Stimulated activated memory B cell treated with anti-CD40 and anti-IgM and Interleukin-4, amounts not matched to agents 10 μg/mL and 1 μg/mL and 100 μg/mL, for 72 hours (primary cell): ENCODE measurements around the gene HOXD12.

Experiments used
- ATAC-seq: fragments of 150-1000 bp; cut with Tn5 transposase; 2 replicates; pipeline ENCODE4 v1.10.0; 2021
- H3K27ac Mint-ChIP-seq: one replicate; pipeline ENCODE4 v1.8.0; 2022; ENCODE audit warnings: mild to moderate bottlenecking, mixed read lengths
- H3K27me3 Mint-ChIP-seq: one replicate; pipeline ENCODE4 v1.8.0; 2022; ENCODE audit warnings: mixed read lengths
- H3K36me3 Mint-ChIP-seq: one replicate; pipeline ENCODE4 v1.8.0; 2022; ENCODE audit warnings: mixed read lengths
- H3K4me1 Mint-ChIP-seq: one replicate; pipeline ENCODE4 v1.8.0; 2022; ENCODE audit warnings: mixed read lengths
- H3K4me3 Mint-ChIP-seq: one replicate; pipeline ENCODE4 v1.8.0; 2022; ENCODE audit warnings: mild to moderate bottlenecking, moderate library complexity, mixed read lengths
- H3K9me3 Mint-ChIP-seq: one replicate; pipeline ENCODE4 v1.8.0; 2022; ENCODE audit warnings: mixed read lengths

Gene HOXD12

GRCh38 chr2:176096243-176096985, 3.2 kb upstream of the HOXD12 start:
- Mint-ChIP-seq H3K4me3 (peak overlapping the region; percentile 73), H3K36me3 (no peaks in the 10 kb centered on the region), H3K9me3 (no peaks in the 10 kb centered on the region), H3K27me3 (peaks cover 87% of the 10 kb centered on the region), H3K27ac (no peak overlapping the region), H3K4me1 (peaks cover 22% of the 10 kb centered on the region)
- no peak for ATAC-seq

- Mint-ChIP-seq H3K4me1 (peaks cover 17% of the 10 kb centered on the region), H3K36me3 (no peaks in the 10 kb centered on the region), H3K27me3 (peaks cover 87% of the 10 kb centered on the region), H3K27ac (no peak overlapping the region), H3K4me3 (peak overlapping the region; percentile 73), H3K9me3 (no peaks in the 10 kb centered on the region)
- peak; percentile 61 for ATAC-seq
These were observed 2.4 kb upstream of the HOXD12 start for GRCh38 chr2:176096986-176097819.

- Mint-ChIP-seq H3K4me1 (peaks cover 17% of the 10 kb centered on the region), H3K27me3 (peaks cover 92% of the 10 kb centered on the region), H3K36me3 (no peaks in the 10 kb centered on the region), H3K4me3 (peak overlapping the region; percentile 73), H3K9me3 (no peaks in the 10 kb centered on the region), H3K27ac (no peak overlapping the region)
- ATAC-seq: no peak
These were observed 1.7 kb upstream of the HOXD12 start for GRCh38 chr2:176097820-176098365.

GRCh38 chr2:176098366-176099158, 1.0 kb upstream of the HOXD12 start:
- Mint-ChIP-seq H3K36me3 (no peaks in the 10 kb centered on the region), H3K27me3 (peaks cover 92% of the 10 kb centered on the region), H3K4me3 (no peak overlapping the region), H3K4me1 (peaks cover 17% of the 10 kb centered on the region), H3K27ac (no peak overlapping the region), H3K9me3 (no peaks in the 10 kb centered on the region)
- ATAC-seq: no peak

GRCh38 chr2:176099159-176099727, 352 bp upstream of the HOXD12 start:
- no peak for ATAC-seq
- H3K4me3 Mint-ChIP-seq: no peak overlapping the region
- no peak overlapping the region for H3K27ac Mint-ChIP-seq
- peaks cover 92% of the 10 kb centered on the region for H3K27me3 Mint-ChIP-seq
- H3K4me1 Mint-ChIP-seq: peaks cover 17% of the 10 kb centered on the region
- H3K9me3 Mint-ChIP-seq: no peaks in the 10 kb centered on the region
- H3K36me3 Mint-ChIP-seq: no peaks in the 10 kb centered on the region

- Mint-ChIP-seq H3K9me3 (no peaks in the 10 kb centered on the region), H3K4me3 (no peak overlapping the region)
These were observed 1.0 kb downstream of the HOXD12 start for GRCh38 chr2:176100547-176101140.

GRCh38 chr2:176101216-176101830, 1.7 kb downstream of the HOXD12 start:
- ATAC-seq: no peak
- Mint-ChIP-seq H3K27ac (no peak overlapping the region), H3K27me3 (peaks cover 97% of the 10 kb centered on the region), H3K9me3 (peaks cover 4% of the 10 kb centered on the region), H3K4me1 (peaks cover 23% of the 10 kb centered on the region), H3K36me3 (no peaks in the 10 kb centered on the region), H3K4me3 (no peak overlapping the region)

More at GRCh38 chr2:176100547-176101140, 1.0 kb downstream of the HOXD12 start:
- Mint-ChIP-seq H3K27ac (no peak overlapping the region), H3K36me3 (no peaks in the 10 kb centered on the region), H3K4me1 (peaks cover 17% of the 10 kb centered on the region), H3K27me3 (peaks cover 92% of the 10 kb centered on the region)
- no peak for ATAC-seq

- no peak overlapping the region for H3K4me3 Mint-ChIP-seq
- H3K36me3 Mint-ChIP-seq: no peaks in the 10 kb centered on the region
- peaks cover 96% of the 10 kb centered on the region for H3K27me3 Mint-ChIP-seq
- no peak overlapping the region for H3K27ac Mint-ChIP-seq
- H3K4me1 Mint-ChIP-seq: peaks cover 19% of the 10 kb centered on the region
- no peak for ATAC-seq
- peaks cover 4% of the 10 kb centered on the region for H3K9me3 Mint-ChIP-seq
These were observed 2.2 kb downstream of the HOXD12 start for GRCh38 chr2:176101842-176102241.

GRCh38 chr2:176102309-176102866, 2.8 kb downstream of the HOXD12 start:
- H3K9me3 Mint-ChIP-seq: peaks cover 4% of the 10 kb centered on the region

GRCh38 chr2:176103194-176103593, 3.6 kb downstream of the HOXD12 start:
- Mint-ChIP-seq H3K36me3 (no peaks in the 10 kb centered on the region), H3K27ac (no peak overlapping the region), H3K4me1 (peaks cover 8% of the 10 kb centered on the region), H3K27me3 (peaks cover 83% of the 10 kb centered on the region), H3K9me3 (peaks cover 4% of the 10 kb centered on the region), H3K4me3 (no peak overlapping the region)
- no peak for ATAC-seq

More at GRCh38 chr2:176102309-176102866, 2.8 kb downstream of the HOXD12 start:
- Mint-ChIP-seq H3K4me1 (peaks cover 14% of the 10 kb centered on the region), H3K4me3 (no peak overlapping the region), H3K27me3 (peaks cover 91% of the 10 kb centered on the region), H3K27ac (no peak overlapping the region), H3K36me3 (no peaks in the 10 kb centered on the region)
- no peak for ATAC-seq

- no peak overlapping the region for H3K27ac Mint-ChIP-seq
- ATAC-seq: no peak
- H3K36me3 Mint-ChIP-seq: no peaks in the 10 kb centered on the region
- H3K4me1 Mint-ChIP-seq: peaks cover 8% of the 10 kb centered on the region
- no peak overlapping the region for H3K4me3 Mint-ChIP-seq
- H3K9me3 Mint-ChIP-seq: peaks cover 4% of the 10 kb centered on the region
- H3K27me3 Mint-ChIP-seq: peaks cover 80% of the 10 kb centered on the region
These were observed 4.2 kb downstream of the HOXD12 start for GRCh38 chr2:176103742-176104315.

GRCh38 chr2:176104316-176105077, 4.9 kb downstream of the HOXD12 start:
- Mint-ChIP-seq H3K9me3 (peaks cover 4% of the 10 kb centered on the region), H3K27ac (no peak overlapping the region), H3K27me3 (peaks cover 80% of the 10 kb centered on the region), H3K4me3 (no peak overlapping the region), H3K36me3 (no peaks in the 10 kb centered on the region), H3K4me1 (peaks cover 8% of the 10 kb centered on the region)
- no peak for ATAC-seq
